Mononuclear cell (primary cell): Measurements from ENCODE around the gene AXDND1. TPM values are rescaled to one million over a fixed set of nuclear protein-coding genes. Genes with fewer than 3 reads are reported as not detected.
"Not testable (repeated sequence)": the region's sequence is repeated elsewhere in the genome, so short reads cannot be mapped to it uniquely, and the experiment has no call there.

ENCODE experiments used
- H3K27me3 ChIP-seq: 2 replicates; pipeline ENCODE4 v1.6.0; 2011; ENCODE audit warnings: low read length, control low read depth; ENCODE audit not compliant: insufficient read depth
- H3K4me1 ChIP-seq: 2 replicates; pipeline ENCODE4 v1.5.1; 2011; ENCODE audit warnings: mild to moderate bottlenecking, low read length, control low read depth; ENCODE audit not compliant: insufficient read depth
- H3K4me3 ChIP-seq: 2 replicates; pipeline ENCODE4 v1.5.1; 2011; ENCODE audit warnings: mild to moderate bottlenecking, low read length, moderate library complexity
- H3K9me3 ChIP-seq: 2 replicates; pipeline ENCODE4 v1.5.1; 2011; ENCODE audit warnings: low read depth, mild to moderate bottlenecking, control low read depth, low read length
- total RNA-seq: library from RNA; depleted of rRNA; stranded (reverse); fragments of >200 nt; gene quantifications from one replicate; pipeline ENCODE4 v1.2.3, GENCODE V29; 2012

AXDND1 gene
- total RNA-seq, 1 donor = not detected

DNA sequence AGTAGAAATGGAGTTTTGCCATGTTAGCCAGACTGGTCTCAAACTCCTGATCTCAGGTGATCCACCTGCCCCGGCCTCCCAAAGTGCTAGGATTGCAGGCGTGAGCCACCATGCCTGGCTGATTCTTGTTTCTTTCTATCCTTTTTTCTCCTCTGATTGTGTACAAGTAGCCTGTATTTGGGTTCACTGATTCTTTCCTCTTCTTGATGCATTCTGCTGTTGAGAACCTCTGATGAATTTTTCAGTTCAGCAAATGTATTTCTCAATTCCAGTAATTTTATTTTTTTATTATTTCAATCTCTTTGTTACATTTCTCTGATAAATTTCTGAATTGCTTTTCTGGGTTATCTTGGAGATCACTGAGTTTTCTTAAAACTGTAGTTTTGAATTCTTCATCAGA, 58.8 kb downstream of the AXDND1 start:
- Histone ChIP-seq H3K9me3 (peaks cover 14% of the 10 kb centered on the region), H3K4me1 (no peaks in the 10 kb centered on the region), H3K4me3 (no peak overlapping the region), H3K27me3 (no peaks in the 10 kb centered on the region)

- no peaks in the 10 kb centered on the region for H3K27me3 ChIP-seq
- no peak overlapping the region for H3K4me3 ChIP-seq
- no peaks in the 10 kb centered on the region for H3K4me1 ChIP-seq
- H3K9me3 ChIP-seq = peaks cover 14% of the 10 kb centered on the region
Measured at GRCh38 chr1:179425186-179425585, 59.4 kb downstream of the AXDND1 start.

- Histone ChIP-seq H3K9me3 (no peaks in the 10 kb centered on the region), H3K27me3 (no peaks in the 10 kb centered on the region), H3K4me1 (no peaks in the 10 kb centered on the region), H3K4me3 (no peak overlapping the region)
Measured at GRCh38 chr1:179437171-179437570, 71.4 kb downstream of the AXDND1 start.

GRCh38 chr1:179439646-179440045, 73.9 kb downstream of the AXDND1 start:
- not testable (repeated sequence) for H3K27me3 ChIP-seq, H3K4me3 ChIP-seq, H3K4me1 ChIP-seq, H3K9me3 ChIP-seq

GRCh38 chr1:179440301-179440700, 74.5 kb downstream of the AXDND1 start:
- not testable (repeated sequence) for H3K4me1 ChIP-seq, H3K27me3 ChIP-seq, H3K9me3 ChIP-seq, H3K4me3 ChIP-seq

GRCh38 chr1:179440971-179441370, 75.2 kb downstream of the AXDND1 start:
- Histone ChIP-seq H3K4me3 (no peak overlapping the region), H3K9me3 (no peaks in the 10 kb centered on the region), H3K27me3 (no peaks in the 10 kb centered on the region), H3K4me1 (no peaks in the 10 kb centered on the region)

DNA sequence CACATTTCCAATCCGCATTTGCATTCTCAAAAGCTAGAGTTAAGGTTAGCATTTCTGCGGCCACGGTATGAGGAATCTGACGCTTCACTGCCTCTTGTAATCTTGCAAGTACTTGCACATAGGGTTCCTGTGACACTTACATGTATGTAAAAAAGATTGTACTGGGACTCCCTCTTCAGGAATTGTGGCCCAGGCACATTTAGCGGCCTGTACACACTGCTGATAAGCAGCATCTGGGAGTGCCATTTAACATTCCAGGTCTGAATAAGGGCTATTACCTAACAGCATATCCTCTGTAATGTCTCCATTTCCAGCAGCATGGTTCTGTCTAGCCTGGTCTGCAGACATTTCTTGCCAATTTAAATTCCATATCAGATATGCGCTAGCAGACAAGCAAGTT, 75.7 kb downstream of the AXDND1 start:
- no peak overlapping the region for H3K4me3 ChIP-seq
- H3K27me3 ChIP-seq = no peaks in the 10 kb centered on the region
- H3K9me3 ChIP-seq = no peaks in the 10 kb centered on the region
- H3K4me1 ChIP-seq = no peaks in the 10 kb centered on the region

- not testable (repeated sequence) for H3K27me3 ChIP-seq, H3K4me3 ChIP-seq, H3K4me1 ChIP-seq, H3K9me3 ChIP-seq
Measured at GRCh38 chr1:179442846-179443245, 77.1 kb downstream of the AXDND1 start.

- no peaks in the 10 kb centered on the region for H3K27me3 ChIP-seq
- no peaks in the 10 kb centered on the region for H3K9me3 ChIP-seq
- no peaks in the 10 kb centered on the region for H3K4me1 ChIP-seq
- no peak overlapping the region for H3K4me3 ChIP-seq
Measured at GRCh38 chr1:179445593-179445992, 79.8 kb downstream of the AXDND1 start.

GRCh38 chr1:179447489-179447888, 81.7 kb downstream of the AXDND1 start:
- no peaks in the 10 kb centered on the region for H3K27me3 ChIP-seq
- no peak overlapping the region for H3K4me3 ChIP-seq
- H3K4me1 ChIP-seq = no peaks in the 10 kb centered on the region
- H3K9me3 ChIP-seq = no peaks in the 10 kb centered on the region

GRCh38 chr1:179448437-179449149, 82.8 kb downstream of the AXDND1 start:
- H3K9me3 ChIP-seq = no peaks in the 10 kb centered on the region
- H3K4me1 ChIP-seq = no peaks in the 10 kb centered on the region
- no peaks in the 10 kb centered on the region for H3K27me3 ChIP-seq
- no peak overlapping the region for H3K4me3 ChIP-seq

GRCh38 chr1:179459606-179460206, 93.9 kb downstream of the AXDND1 start:
- not testable (repeated sequence) for H3K27me3 ChIP-seq, H3K9me3 ChIP-seq

DNA sequence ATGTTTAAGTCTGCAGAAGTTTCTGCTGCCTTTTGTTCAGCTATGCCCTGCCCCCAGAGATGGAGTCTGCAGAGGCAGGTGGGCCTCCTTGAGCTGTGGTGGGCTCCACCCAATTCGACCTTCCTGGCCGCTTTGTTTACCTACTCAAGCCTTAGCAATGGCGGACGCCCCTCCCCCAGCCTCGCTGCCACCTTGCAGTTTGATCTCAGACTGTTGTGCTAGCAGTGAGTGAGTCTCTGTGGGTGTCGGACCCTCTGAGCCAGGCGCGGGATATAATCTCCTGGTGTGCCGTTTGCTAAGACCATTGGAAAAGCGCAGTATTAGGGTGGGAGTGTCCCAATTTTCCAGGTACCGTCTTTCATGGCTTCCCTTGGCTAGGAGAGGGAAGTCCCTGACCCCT, 99.9 kb downstream of the AXDND1 start:
- not testable (repeated sequence) for H3K4me3 ChIP-seq, H3K9me3 ChIP-seq, H3K4me1 ChIP-seq, H3K27me3 ChIP-seq

More at GRCh38 chr1:179459606-179460206, 93.9 kb downstream of the AXDND1 start:
- not testable (repeated sequence) for H3K4me3 ChIP-seq, H3K4me1 ChIP-seq

- Histone ChIP-seq H3K27me3 (no peaks in the 10 kb centered on the region), H3K9me3 (peaks cover 19% of the 10 kb centered on the region), H3K4me3 (no peak overlapping the region), H3K4me1 (no peaks in the 10 kb centered on the region)
Measured at GRCh38 chr1:179474713-179475112, 108.9 kb downstream of the AXDND1 start.

- Histone ChIP-seq H3K4me1 (no peaks in the 10 kb centered on the region), H3K9me3 (peaks cover 19% of the 10 kb centered on the region), H3K27me3 (no peaks in the 10 kb centered on the region), H3K4me3 (no peak overlapping the region)
Measured at GRCh38 chr1:179476484-179476883, 110.7 kb downstream of the AXDND1 start.

GRCh38 chr1:179478370-179478769, 112.6 kb downstream of the AXDND1 start:
- no peaks in the 10 kb centered on the region for H3K27me3 ChIP-seq
- no peak overlapping the region for H3K4me3 ChIP-seq
- peaks cover 19% of the 10 kb centered on the region for H3K9me3 ChIP-seq
- H3K4me1 ChIP-seq = no peaks in the 10 kb centered on the region
